HUES6 (cell line): ENCODE measurements around the gene ZNF678.

Experiments used
- H3K27ac ChIP-seq: 2 replicates; pipeline ENCODE4 v1.7.0; 2013; ENCODE audit warnings: low read depth, mild to moderate bottlenecking, low read length, inconsistent platforms
- H3K27me3 ChIP-seq: 2 replicates; pipeline ENCODE4 v1.6.1; 2013; ENCODE audit warnings: low read length; ENCODE audit not compliant: control insufficient read depth, insufficient read depth
- H3K36me3 ChIP-seq: 2 replicates; pipeline ENCODE4 v1.6.1; 2013; ENCODE audit warnings: low read length; ENCODE audit not compliant: control insufficient read depth, insufficient read depth
- H3K4me1 ChIP-seq: 2 replicates; pipeline ENCODE4 v1.6.1; 2013; ENCODE audit warnings: low read length; ENCODE audit not compliant: control insufficient read depth, insufficient read depth
- H3K4me3 ChIP-seq: 2 replicates; pipeline ENCODE4 v1.5.1; 2013; ENCODE audit warnings: low read depth, low read length
- H3K9ac ChIP-seq: one replicate; pipeline ENCODE4 v1.6.1; 2013; ENCODE audit warnings: mild to moderate bottlenecking, low read length
- H3K9me3 ChIP-seq: 2 replicates; pipeline ENCODE4 v1.6.1; 2013; ENCODE audit warnings: low read depth, low read length; ENCODE audit not compliant: control insufficient read depth, insufficient read depth

ZNF678 gene

DNA sequence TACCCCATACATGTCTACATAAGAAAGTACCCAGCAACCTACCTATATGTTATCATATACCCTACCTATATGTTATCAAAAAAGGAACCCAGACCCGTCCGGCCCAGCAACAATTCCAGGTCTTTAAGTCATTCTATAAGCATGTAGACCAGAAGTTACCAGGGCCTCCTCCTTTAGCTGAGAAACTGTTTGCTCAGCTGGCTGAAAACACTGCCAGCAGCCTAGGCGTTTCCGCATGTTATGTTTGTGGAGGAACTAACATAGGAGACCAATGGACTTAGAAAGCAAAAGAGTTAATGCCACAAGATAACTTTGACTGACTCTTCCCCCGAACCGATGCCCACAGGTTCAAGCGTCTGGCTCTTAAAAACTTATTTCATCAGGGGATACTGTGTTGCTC, 7.1 kb upstream of the ZNF678 start:
- no peaks in the 10 kb centered on the region for H3K36me3 ChIP-seq
- no peak overlapping the region for H3K27ac ChIP-seq
- H3K9ac ChIP-seq: no peak overlapping the region
- no peaks in the 10 kb centered on the region for H3K27me3 ChIP-seq
- H3K4me1 ChIP-seq: no peaks in the 10 kb centered on the region
- no peaks in the 10 kb centered on the region for H3K9me3 ChIP-seq
- H3K4me3 ChIP-seq: no peak overlapping the region

DNA sequence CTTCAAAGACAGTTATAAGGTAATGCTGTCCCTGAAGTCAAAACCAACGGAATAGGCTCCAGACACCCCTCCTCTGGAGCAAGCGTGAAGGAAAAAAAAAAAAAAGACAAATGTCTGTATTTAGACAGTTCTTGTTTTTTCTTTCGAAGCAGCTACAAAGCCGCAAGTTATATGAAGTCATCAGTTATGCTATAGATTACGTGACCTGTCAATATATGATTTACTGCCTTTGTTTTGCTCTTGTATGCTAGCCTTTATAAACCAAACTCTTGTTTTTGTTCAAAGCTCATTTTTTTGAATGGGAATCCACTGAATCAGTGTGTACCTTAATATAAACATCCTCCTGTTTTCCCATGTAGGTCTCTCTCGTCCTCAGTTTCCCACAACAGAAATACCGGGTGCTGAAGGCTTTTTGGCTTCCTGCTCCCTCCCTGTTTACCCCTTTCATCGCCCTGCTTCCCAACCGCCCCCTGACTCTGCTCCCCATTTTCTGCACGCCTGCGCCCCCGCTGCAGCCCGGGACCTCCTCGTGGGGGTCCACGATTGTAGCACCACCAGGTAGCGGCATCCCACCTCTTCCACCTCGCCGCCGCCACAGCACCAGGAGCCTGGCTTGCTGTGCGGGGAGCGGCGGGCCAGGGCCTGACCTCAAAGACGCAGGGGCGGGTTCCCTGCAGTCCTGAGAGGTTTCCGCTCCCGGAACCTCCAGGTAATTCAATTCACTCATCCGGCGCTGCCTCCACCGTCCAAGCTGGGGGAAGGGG, 5.2 kb upstream of the ZNF678 start:
- no peak overlapping the region for H3K9ac ChIP-seq
- H3K27ac ChIP-seq: no peak overlapping the region
- peaks cover 2% of the 10 kb centered on the region; the same call in 1 of the 2 replicates for H3K4me1 ChIP-seq
- H3K9me3 ChIP-seq: peaks cover 3% of the 10 kb centered on the region; the same call in 1 of the 2 replicates
- H3K36me3 ChIP-seq: no peaks in the 10 kb centered on the region
- H3K27me3 ChIP-seq: no peaks in the 10 kb centered on the region
- H3K4me3 ChIP-seq: no peak overlapping the region

DNA sequence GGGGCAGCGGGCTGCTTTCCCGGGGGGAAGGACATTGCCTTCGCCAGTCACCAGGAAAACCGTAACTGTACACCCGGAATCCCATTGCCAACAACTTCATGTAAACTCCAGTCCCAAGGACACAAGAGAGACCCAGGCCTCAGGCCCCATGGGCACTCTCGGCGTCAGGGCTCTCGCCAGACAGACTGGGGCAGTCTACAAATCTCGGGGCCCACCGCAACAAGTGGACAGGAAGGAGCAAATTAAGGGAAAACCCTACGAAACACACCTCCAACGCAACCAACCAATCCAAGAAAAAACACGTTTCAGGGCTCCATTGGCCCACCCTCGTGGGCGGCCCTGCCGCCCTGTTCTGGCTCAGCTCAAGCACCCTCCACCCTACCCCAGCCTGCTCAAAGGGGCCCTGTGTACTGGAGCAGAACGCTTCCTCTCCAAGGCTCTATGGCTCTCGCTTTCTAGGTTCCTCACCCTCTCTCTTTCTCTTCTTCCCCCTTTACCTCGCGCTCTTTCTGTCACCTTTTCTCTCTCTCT, 4.6 kb upstream of the ZNF678 start:
- no peak overlapping the region for H3K27ac ChIP-seq
- H3K4me1 ChIP-seq: peaks cover 3% of the 10 kb centered on the region; the same call in 1 of the 2 replicates
- H3K27me3 ChIP-seq: no peaks in the 10 kb centered on the region
- no peak overlapping the region for H3K9ac ChIP-seq
- H3K36me3 ChIP-seq: no peaks in the 10 kb centered on the region
- peaks cover 3% of the 10 kb centered on the region; the same call in 1 of the 2 replicates for H3K9me3 ChIP-seq
- no peak overlapping the region for H3K4me3 ChIP-seq

DNA sequence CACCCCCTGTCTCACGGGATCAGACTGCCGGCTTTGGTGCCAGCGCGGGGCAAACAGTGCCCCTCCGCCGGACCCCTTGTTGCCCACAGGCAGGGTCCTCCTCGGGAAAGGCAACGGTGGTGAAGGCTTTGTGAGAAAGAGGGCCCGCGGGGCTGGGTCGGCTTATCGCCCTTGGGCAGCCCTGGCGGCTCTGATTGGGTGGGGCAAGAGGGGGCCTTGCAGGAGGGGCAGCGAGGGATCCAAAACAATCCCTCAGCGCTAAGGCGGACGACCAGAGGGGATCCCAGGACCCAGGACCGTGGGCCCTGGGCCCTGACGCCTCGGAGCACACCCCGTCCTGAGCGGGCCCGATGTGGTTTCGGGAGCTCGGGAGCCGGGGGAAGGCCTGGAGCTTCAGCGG, 3.9 kb upstream of the ZNF678 start:
- H3K27me3 ChIP-seq: no peaks in the 10 kb centered on the region
- no peak overlapping the region for H3K9ac ChIP-seq
- H3K4me1 ChIP-seq: peaks cover 3% of the 10 kb centered on the region; the same call in 1 of the 2 replicates
- no peak overlapping the region for H3K27ac ChIP-seq
- no peak overlapping the region for H3K4me3 ChIP-seq
- no peaks in the 10 kb centered on the region for H3K36me3 ChIP-seq
- H3K9me3 ChIP-seq: peaks cover 3% of the 10 kb centered on the region; the same call in 1 of the 2 replicates

DNA sequence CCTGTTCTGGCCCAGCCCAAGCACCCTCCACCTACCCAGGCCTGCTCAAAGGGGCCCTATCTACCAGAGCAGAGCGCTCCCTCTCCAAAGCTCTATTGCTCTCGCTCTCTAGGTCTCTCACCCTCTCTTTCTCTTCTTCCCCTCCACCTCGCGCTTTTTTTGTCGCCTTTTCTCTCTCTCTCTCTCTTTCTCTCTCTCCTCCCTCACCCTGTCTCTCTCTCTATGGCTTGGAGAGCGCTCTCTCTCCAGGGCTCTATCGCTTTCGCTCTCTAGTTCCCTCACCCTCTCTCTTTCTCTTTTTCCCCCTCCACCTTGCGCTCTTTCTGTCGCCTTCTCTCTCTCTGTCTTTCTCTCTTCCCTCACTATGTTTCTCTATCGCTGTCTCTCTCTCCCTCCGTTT, 3.4 kb upstream of the ZNF678 start:
- peaks cover 3% of the 10 kb centered on the region; the same call in 1 of the 2 replicates for H3K9me3 ChIP-seq
- no peak overlapping the region for H3K27ac ChIP-seq
- H3K4me3 ChIP-seq: no peak overlapping the region
- no peak overlapping the region for H3K9ac ChIP-seq
- no peaks in the 10 kb centered on the region for H3K27me3 ChIP-seq
- peaks cover 3% of the 10 kb centered on the region; the same call in 1 of the 2 replicates for H3K4me1 ChIP-seq
- no peaks in the 10 kb centered on the region for H3K36me3 ChIP-seq

DNA sequence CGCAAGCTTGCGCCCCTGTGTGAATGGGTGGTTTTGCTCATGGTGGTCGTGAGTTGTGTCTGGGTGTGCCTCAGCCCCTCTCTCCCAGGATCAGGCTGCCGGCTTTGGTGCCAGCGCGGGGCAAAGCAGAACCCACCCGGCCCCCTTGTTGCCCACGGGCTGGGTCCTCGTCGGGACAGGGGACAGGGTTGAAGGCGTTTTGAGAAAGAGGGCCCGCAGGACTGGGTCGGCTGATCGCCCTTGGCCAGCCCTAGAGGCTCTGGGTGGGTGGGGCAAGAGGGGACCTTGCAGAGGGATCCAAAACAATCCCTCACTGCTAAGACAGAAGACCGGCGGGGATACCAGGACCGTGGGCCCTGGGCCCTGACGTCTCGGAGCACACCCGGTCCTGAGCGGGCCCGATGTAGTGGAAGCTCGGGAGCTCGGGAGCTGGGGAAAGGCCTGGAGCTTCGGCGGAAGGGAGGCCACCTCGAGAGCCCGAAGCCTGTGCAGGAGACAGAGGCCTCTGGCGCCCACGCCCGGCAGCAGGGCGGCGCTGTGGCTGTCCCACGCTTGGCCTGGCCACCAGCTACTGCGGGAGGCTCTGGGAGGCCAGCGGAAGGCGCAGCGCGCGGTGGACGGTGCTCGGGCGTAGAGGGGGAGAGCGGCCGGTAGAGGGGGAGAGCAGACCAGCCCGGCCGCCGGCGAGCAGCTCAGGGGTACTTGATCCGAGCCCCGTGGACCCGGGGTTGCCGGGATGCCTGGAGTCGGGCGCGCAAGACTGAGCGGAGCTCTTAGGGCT, 2.8 kb upstream of the ZNF678 start:
- Histone ChIP-seq H3K4me1 (peaks cover 3% of the 10 kb centered on the region; the same call in 1 of the 2 replicates), H3K9me3 (peaks cover 3% of the 10 kb centered on the region; the same call in 1 of the 2 replicates), H3K27me3 (no peaks in the 10 kb centered on the region), H3K4me3 (no peak overlapping the region), H3K27ac (no peak overlapping the region), H3K9ac (no peak overlapping the region), H3K36me3 (no peaks in the 10 kb centered on the region)

DNA sequence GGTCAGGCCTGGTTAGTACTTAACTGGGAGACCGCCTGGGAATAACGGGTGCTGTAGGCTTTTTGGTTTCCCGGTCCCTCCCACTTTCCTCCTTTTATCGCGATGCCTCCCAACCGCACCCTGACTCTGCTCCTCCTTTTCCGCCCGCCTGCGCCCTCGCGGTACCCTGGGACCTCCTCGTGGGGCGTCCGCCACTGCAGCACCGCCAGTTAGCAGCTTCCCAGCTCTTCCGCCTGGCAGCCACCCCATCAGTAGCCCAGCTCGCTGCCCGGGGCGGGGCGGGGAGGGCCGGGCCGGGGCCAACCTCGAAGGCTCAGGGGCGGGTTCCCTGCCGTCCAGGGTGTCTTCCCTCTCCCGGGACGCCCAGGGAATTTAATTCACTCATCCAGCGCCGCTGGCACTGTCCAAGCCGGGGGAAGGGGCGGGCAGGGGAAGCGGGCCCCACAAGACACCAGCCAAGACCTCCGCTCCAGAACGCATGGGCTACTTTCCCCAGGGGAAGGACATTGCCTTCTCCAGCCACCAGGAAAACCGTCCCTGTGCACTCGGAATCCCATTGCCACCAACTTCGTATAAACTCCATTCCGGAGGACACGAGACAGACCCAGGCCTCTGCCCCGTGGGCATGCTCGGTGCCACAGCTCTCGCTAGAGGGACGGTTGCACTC, 2.0 kb upstream of the ZNF678 start:
- Histone ChIP-seq H3K4me1 (peaks cover 3% of the 10 kb centered on the region; the same call in 1 of the 2 replicates), H3K27me3 (no peaks in the 10 kb centered on the region), H3K9me3 (peaks cover 4% of the 10 kb centered on the region; the same call in 1 of the 2 replicates), H3K4me3 (no peak overlapping the region), H3K36me3 (peaks cover 4% of the 10 kb centered on the region; the same call in 1 of the 2 replicates), H3K9ac (no peak overlapping the region), H3K27ac (no peak overlapping the region)

DNA sequence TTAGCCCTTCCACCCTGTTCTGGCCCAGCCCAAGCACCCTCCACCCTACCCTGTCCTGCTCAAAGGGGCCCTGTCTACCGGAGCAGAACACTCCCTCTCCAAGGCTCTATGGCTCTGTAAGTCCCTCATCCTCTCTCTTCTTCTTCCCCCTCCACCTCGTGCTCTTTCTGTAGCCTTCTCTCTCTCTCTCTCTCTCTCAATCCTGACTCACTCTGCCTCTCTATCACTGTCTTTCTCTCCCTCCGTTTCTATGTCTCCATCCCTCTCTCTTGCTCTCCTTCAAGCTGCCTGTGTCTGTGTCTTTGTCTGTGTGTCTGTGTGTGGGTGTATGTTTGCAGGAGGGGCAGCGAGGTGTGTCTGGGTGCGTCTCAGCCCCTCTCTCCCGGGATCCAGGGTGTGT, 1.3 kb upstream of the ZNF678 start:
- Histone ChIP-seq H3K9me3 (peaks cover 5% of the 10 kb centered on the region; the same call in 1 of the 2 replicates), H3K4me1 (peaks cover 3% of the 10 kb centered on the region; the same call in 1 of the 2 replicates), H3K9ac (no peak overlapping the region), H3K4me3 (no peak overlapping the region), H3K27me3 (no peaks in the 10 kb centered on the region), H3K36me3 (peaks cover 5% of the 10 kb centered on the region; the same call in 1 of the 2 replicates), H3K27ac (no peak overlapping the region)

DNA sequence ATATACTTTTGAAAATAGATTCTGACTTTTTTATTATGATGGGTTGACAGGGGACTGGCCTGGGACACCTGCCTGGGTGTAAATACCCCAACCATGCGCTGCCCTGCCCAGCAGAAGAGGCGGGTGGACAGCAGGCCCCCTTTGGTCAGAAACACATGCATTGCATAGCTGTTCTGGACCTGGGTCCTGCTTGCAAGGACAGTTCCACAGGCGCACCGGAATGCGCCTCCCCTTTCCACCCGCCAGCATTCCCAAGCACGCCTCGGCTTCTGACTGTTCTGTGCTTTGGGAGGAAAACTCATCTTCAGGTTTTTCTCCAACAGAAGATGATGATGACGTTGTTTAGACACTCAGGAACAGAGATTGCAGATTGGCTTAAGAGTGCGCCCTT, 428 bp upstream of the ZNF678 start:
- H3K36me3 ChIP-seq: peaks cover 9% of the 10 kb centered on the region; the same call in 1 of the 2 replicates
- no peaks in the 10 kb centered on the region for H3K27me3 ChIP-seq
- H3K27ac ChIP-seq: peak overlapping the region; percentile 96; the same call in 1 of the 2 replicates
- peaks cover 5% of the 10 kb centered on the region; the same call in 1 of the 2 replicates for H3K9me3 ChIP-seq
- peaks cover 3% of the 10 kb centered on the region; the same call in 1 of the 2 replicates for H3K4me1 ChIP-seq
- H3K4me3 ChIP-seq: peak overlapping the region; percentile 90
- H3K9ac ChIP-seq: no peak overlapping the region

DNA sequence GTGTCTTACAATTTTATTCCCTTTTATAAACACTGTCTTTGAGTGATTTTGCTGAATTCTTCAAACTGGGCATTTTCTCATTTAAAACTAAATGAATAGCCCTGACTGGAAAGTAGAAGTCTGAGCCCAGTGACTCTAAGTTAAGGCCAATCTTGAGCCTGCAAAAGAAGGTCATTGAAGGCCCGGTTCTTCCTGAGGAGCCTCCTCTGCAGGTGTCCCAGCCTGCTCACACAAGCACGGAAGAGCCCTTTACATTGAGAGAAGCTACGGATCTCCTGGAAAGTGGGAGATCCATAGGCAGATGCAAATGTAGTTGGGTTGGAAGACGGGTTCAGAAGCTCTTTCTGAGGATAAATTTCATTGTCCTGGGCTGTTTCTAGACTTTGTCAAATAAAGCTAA, 3.9 kb downstream of the ZNF678 start:
- H3K4me3 ChIP-seq: no peak overlapping the region
- H3K27me3 ChIP-seq: no peaks in the 10 kb centered on the region
- peaks cover 3% of the 10 kb centered on the region; the same call in 1 of the 2 replicates for H3K4me1 ChIP-seq
- peaks cover 22% of the 10 kb centered on the region for H3K9me3 ChIP-seq
- peaks cover 17% of the 10 kb centered on the region; the same call in 1 of the 2 replicates for H3K36me3 ChIP-seq
- no peak overlapping the region for H3K9ac ChIP-seq
- H3K27ac ChIP-seq: no peak overlapping the region
